SK-N-SH (cell line): Measurements from ENCODE around the gene CSNK2B. TPM values are rescaled to one million over a fixed set of nuclear protein-coding genes. Genes with fewer than 3 reads are reported as not detected.

Experiments used
- CTCF ChIA-PET: fragments of 300-600, 350-600 bp; formaldehyde crosslinking; extraction: SDS; loops from one replicate; lab custom pipeline; 2021; lab: Yijun Ruan, JAX
- POLR2A ChIA-PET: fragments of 350-600 bp; sonication (Branson Sonifier 250); formaldehyde crosslinking; extraction: SDS; loops from one replicate; lab custom pipeline; 2020; ENCODE audit warnings: antibody characterized with exemption, inconsistent platforms; lab: Yijun Ruan, JAX
- DNase-seq: peaks from one replicate; pipeline ENCODE4 v3.0.0; 2012
- H2AFZ ChIP-seq: fragments of 200-600 bp; sonication (generic); 2 replicates; pipeline ENCODE4 v1.8.1; 2016; ENCODE audit warnings: antibody characterized with exemption, mild to moderate bottlenecking, low read depth
- H3F3A ChIP-seq: fragments of 200-600 bp; sonication (generic); replicated peaks from 2 replicates; pipeline ENCODE3; 2016; ENCODE audit warnings: antibody characterized with exemption, mild to moderate bottlenecking; ENCODE audit not compliant: insufficient read depth
- H3K27ac ChIP-seq, 2 experiments: fragments of 200-500 bp in 1 of 2; fragments of 200-600 bp in 1 of 2; sonication (Bioruptor generic) in 1 of 2; sonication (generic), shearing (Covaris generic) in 1 of 2; 2 replicates each; pipeline versions ENCODE4 v1.5.1 to v1.6.1; 2014 to 2016; ENCODE audit warnings: low read depth in 2 of 2, inconsistent platforms in 1 of 2, low read length in 1 of 2, mild to moderate bottlenecking in 1 of 2, mixed read lengths in 1 of 2
- H3K27me3 ChIP-seq: fragments of 200-600 bp; sonication (generic), shearing (Covaris generic); 2 replicates; pipeline ENCODE4 v1.6.1; 2016; ENCODE audit warnings: mixed run types; ENCODE audit not compliant: insufficient read depth
- H3K36me3 ChIP-seq, 2 experiments: fragments of 200-500 bp in 1 of 2; fragments of 200-600 bp in 1 of 2; sonication (Bioruptor generic) in 1 of 2; sonication (generic) in 1 of 2; replicated peaks in 1 of 2; 2 replicates each; pipeline versions ENCODE3 to v1.5.1; 2014 to 2016; ENCODE audit warnings: low read length in 1 of 2, mild to moderate bottlenecking in 1 of 2; ENCODE audit not compliant: insufficient read depth in 2 of 2, control insufficient read depth in 1 of 2
- H3K4me1 ChIP-seq, 2 experiments: fragments of 200-500 bp in 1 of 2; fragments of 200-600 bp in 1 of 2; sonication (Bioruptor generic) in 1 of 2; sonication (generic), shearing (Covaris generic) in 1 of 2; 2 replicates each; pipeline versions ENCODE4 v1.5.1 to v1.6.1; 2014 to 2016; ENCODE audit warnings: low read depth in 1 of 2, low read length in 1 of 2, mixed run types in 1 of 2; ENCODE audit not compliant: insufficient read depth in 2 of 2, control insufficient read depth in 1 of 2
- H3K4me2 ChIP-seq: fragments of 200-600 bp; sonication (generic), shearing (Covaris generic); 2 replicates; pipeline ENCODE4 v1.6.1; 2017; ENCODE audit warnings: mixed run types
- H3K4me3 ChIP-seq, 2 experiments: fragments of 200-500 bp in 1 of 2; fragments of 200-600 bp in 1 of 2; sonication (Bioruptor generic) in 1 of 2; sonication (generic), shearing (Covaris generic) in 1 of 2; 2 replicates each; pipeline versions ENCODE4 v1.5.1 to v1.8.1; 2014 to 2016; ENCODE audit warnings: low read depth in 2 of 2, inconsistent platforms in 1 of 2, low read length in 1 of 2, mild to moderate bottlenecking in 1 of 2, mixed read lengths in 1 of 2, moderate library complexity in 1 of 2
- H3K79me2 ChIP-seq: fragments of 200-600 bp; sonication (generic); 2 replicates; pipeline ENCODE4 v1.8.1; 2017; ENCODE audit warnings: mild to moderate bottlenecking; ENCODE audit not compliant: insufficient read depth
- H3K9ac ChIP-seq: fragments of 200-600 bp; sonication (generic); 2 replicates; pipeline ENCODE4 v1.6.1; 2017; ENCODE audit warnings: mixed run types
- H3K9me2 ChIP-seq: fragments of 200-600 bp; sonication (generic); 2 replicates; pipeline ENCODE4 v1.6.1; 2017; ENCODE audit warnings: mixed run types
- H3K9me3 ChIP-seq: fragments of 200-600 bp; sonication (generic); 2 replicates; pipeline ENCODE4 v1.6.1; 2017; ENCODE audit warnings: mixed run types, mild to moderate bottlenecking, moderate library complexity
- H4K20me1 ChIP-seq: fragments of 200-600 bp; sonication (generic); 2 replicates; pipeline ENCODE4 v1.6.1; 2017; ENCODE audit warnings: mild to moderate bottlenecking, mixed run types; ENCODE audit not compliant: insufficient read depth
- CHD2 ChIP-seq: fragments of 150-350 bp; IDR thresholded peaks from 2 replicates; pipeline ENCODE4 v1.6.1; 2018; ENCODE audit warnings: low read length; ENCODE audit not compliant: partially characterized antibody
- MEF2A ChIP-seq: IDR thresholded peaks from 2 replicates; pipeline ENCODE4 v1.4.0; 2012; ENCODE audit warnings: low read depth, borderline replicate concordance
- NFIC ChIP-seq: IDR thresholded peaks from 2 replicates; pipeline ENCODE4 v1.4.0; 2012; ENCODE audit warnings: borderline replicate concordance
- PBX3 ChIP-seq: IDR thresholded peaks from 2 replicates; pipeline ENCODE4; 2012
- RCOR1 ChIP-seq: fragments of 150-350 bp; IDR thresholded peaks from 2 replicates; pipeline ENCODE4 v1.6.1; 2017; ENCODE audit warnings: antibody characterized with exemption, low read length
- RXRA ChIP-seq: IDR thresholded peaks from 2 replicates; pipeline ENCODE4 v1.4.0; 2012; ENCODE audit warnings: low read depth, mild to moderate bottlenecking, borderline replicate concordance
- SMC3 ChIP-seq: IDR thresholded peaks from 2 replicates; pipeline ENCODE4 v1.6.1; 2012; ENCODE audit warnings: low read depth, low read length, improper control_type of control experiment
- USF2 ChIP-seq: fragments of 150-350 bp; IDR thresholded peaks from 2 replicates; pipeline ENCODE4 v1.6.1; 2017; ENCODE audit warnings: antibody characterized with exemption, low read length, low read depth, borderline replicate concordance
- WGBS: methylation state at CpG from one replicate; pipeline ENCODE4 v1.1.6; 2017; ENCODE audit warnings: low lambda C conversion rate; 5-methylcytosine and 5-hydroxymethylcytosine counted together
- polyA plus RNA-seq, 3 experiments: library from polyadenylated mRNA; depleted of rRNA; stranded (reverse); fragments of >200 nt; gene quantifications; 2 replicates each; pipeline ENCODE4 v1.2.3, GENCODE V29; 2012
- small RNA-seq, 7 experiments: library from RNA; depleted of rRNA; stranded (forward); fragments of <200 nt; gene quantifications; one replicate each; pipeline ENCODE3, GENCODE V24; 2012
- TF ChIP-seq, protein P1 (sequence below): IDR thresholded peaks from 2 replicates; pipeline ENCODE4 v1.4.0; 2012; ENCODE audit warnings: low read depth, borderline replicate concordance

The CSNK2B gene
- polyA plus RNA-seq, 1 of the 3 experiments (the other 2 are of a cell fraction): 101 TPM

DNA sequence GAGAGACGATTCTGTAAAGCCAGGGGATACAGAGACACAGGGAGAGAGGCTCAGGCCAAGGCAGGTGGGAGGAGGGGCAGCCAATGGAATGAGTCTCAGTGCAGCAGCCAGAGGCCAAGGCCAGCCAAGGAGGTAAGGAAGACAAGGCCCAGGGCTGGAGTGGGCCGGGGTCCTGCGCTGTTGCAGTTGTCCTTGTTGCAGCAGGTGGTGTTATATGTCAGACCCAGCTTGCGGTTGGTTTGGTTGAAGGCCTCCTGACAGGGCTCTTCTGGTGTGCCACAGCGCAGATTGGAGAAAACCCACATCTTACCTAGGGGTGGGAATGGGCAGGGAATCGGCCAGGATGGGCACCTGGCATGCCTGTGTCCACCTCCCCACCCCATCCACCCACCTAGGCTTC, 53.1 kb downstream of the CSNK2B start:
- DNase-seq: no peak
- WGBS: 40% methylated on average over 2 of the region's 6 CpGs
- no peak overlapping the region for H2AFZ ChIP-seq
- TF ChIP-seq CHD2 (no peak), USF2 (no peak), PBX3 (no peak), RXRA (no peak), NFIC (no peak), MEF2A (no peak), RCOR1 (no peak), SMC3 (no peak)
- TF ChIP-seq, protein P1, sequence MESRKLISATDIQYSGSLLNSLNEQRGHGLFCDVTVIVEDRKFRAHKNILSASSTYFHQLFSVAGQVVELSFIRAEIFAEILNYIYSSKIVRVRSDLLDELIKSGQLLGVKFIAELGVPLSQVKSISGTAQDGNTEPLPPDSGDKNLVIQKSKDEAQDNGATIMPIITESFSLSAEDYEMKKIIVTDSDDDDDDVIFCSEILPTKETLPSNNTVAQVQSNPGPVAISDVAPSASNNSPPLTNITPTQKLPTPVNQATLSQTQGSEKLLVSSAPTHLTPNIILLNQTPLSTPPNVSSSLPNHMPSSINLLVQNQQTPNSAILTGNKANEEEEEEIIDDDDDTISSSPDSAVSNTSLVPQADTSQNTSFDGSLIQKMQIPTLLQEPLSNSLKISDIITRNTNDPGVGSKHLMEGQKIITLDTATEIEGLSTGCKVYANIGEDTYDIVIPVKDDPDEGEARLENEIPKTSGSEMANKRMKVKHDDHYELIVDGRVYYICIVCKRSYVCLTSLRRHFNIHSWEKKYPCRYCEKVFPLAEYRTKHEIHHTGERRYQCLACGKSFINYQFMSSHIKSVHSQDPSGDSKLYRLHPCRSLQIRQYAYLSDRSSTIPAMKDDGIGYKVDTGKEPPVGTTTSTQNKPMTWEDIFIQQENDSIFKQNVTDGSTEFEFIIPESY: no peak
- no peaks in the 10 kb centered on the region for H4K20me1 ChIP-seq
- H3K9me3 ChIP-seq: no peaks in the 10 kb centered on the region
- H3K9me2 ChIP-seq: no peaks in the 10 kb centered on the region
- H3K4me2 ChIP-seq: no peak overlapping the region
- ChIA-PET CTCF (interaction anchor here (0.6 to 0.9 kb wide), 2 partner anchors 11 to 71 kb away, joined by 3 to 4 read pairs; partner anchors contain the start of gene DDAH2), POLR2A (interaction anchor here (1.0 kb wide), 1 partner anchor 111 kb away, joined by 3 read pairs; no protein-coding TSS in a partner anchor)
- no peak overlapping the region for H3K9ac ChIP-seq
- H3K36me3 ChIP-seq: no peaks in the 10 kb centered on the region
- peaks cover 3% of the 10 kb centered on the region for H3F3A ChIP-seq
- H3K27ac ChIP-seq: no peak overlapping the region
- H3K4me1 ChIP-seq: no peaks in the 10 kb centered on the region
- no peaks in the 10 kb centered on the region for H3K27me3 ChIP-seq
- no peak overlapping the region for H3K4me3 ChIP-seq
- no peaks in the 10 kb centered on the region for H3K79me2 ChIP-seq

Small RNAs within 50 kb of the gene (small RNA-seq; reads per million reads assigned to genes)
- gene LY6G6D (0 reads per million in 7 experiments), gene MIR4646 (0 reads per million in 7 experiments), gene MIR6832 (0 reads per million in 7 experiments), gene RF00019 (0 reads per million in 7 experiments), gene SNORA38 (3.2 to 85.6 (median 11.3) reads per million in 7 experiments)

Other genes starting within 250 kb of the CSNK2B start
- 9.7 and 9.9 TPM in 2 replicates for gene MICB, start 167.9 kb upstream of the CSNK2B start, polyA plus RNA-seq (2012; rRNA removed)
- not detected in 2 replicates for gene MCCD1, start 137.1 kb upstream of the CSNK2B start, polyA plus RNA-seq (2012; rRNA removed)
- gene DDX39B, start 124.1 kb upstream of the CSNK2B start, polyA plus RNA-seq (2012; rRNA removed): 502 and 556 TPM in 2 replicates
- 13.6 and 15.6 TPM in 2 replicates for gene ATP6V1G2, start 119.5 kb upstream of the CSNK2B start, polyA plus RNA-seq (2012; rRNA removed)
- 14.6 and 17.1 TPM in 2 replicates for gene NFKBIL1, start 118.5 kb upstream of the CSNK2B start, polyA plus RNA-seq (2012; rRNA removed)
- not detected in 2 replicates for gene LTA, start 93.8 kb upstream of the CSNK2B start, polyA plus RNA-seq (2012; rRNA removed)
- not detected in 2 replicates for gene TNF, start 90.5 kb upstream of the CSNK2B start, polyA plus RNA-seq (2012; rRNA removed)
- 0.10 and 0.16 TPM in 2 replicates for gene LTB, start 83.7 kb upstream of the CSNK2B start, polyA plus RNA-seq (2012; rRNA removed)
- gene LST1, start 79.8 kb upstream of the CSNK2B start, polyA plus RNA-seq (2012; rRNA removed): not detected in 2 replicates
- not detected in 2 replicates for gene NCR3, start 73.1 kb upstream of the CSNK2B start, polyA plus RNA-seq (2012; rRNA removed)
- gene AIF1, start 50.8 kb upstream of the CSNK2B start, polyA plus RNA-seq (2012; rRNA removed): not detected in 2 replicates
- 36.1 and 76.1 TPM in 2 replicates for gene PRRC2A, start 45.4 kb upstream of the CSNK2B start, polyA plus RNA-seq (2012; rRNA removed)
- 100 and 220 TPM in 2 replicates for gene BAG6, start 13.4 kb upstream of the CSNK2B start, polyA plus RNA-seq (2012; rRNA removed)
- 6.8 and 7.2 TPM in 2 replicates for gene APOM, start 10.2 kb upstream of the CSNK2B start, polyA plus RNA-seq (2012; rRNA removed)
- gene C6orf47, start 5.3 kb upstream of the CSNK2B start, polyA plus RNA-seq (2012; rRNA removed): 10.3 and 11.5 TPM in 2 replicates
- gene GPANK1, start 1.1 kb upstream of the CSNK2B start, polyA plus RNA-seq (2012; rRNA removed): 18.3 and 19.1 TPM in 2 replicates
- gene LY6G5B, start 3.9 kb downstream of the CSNK2B start, polyA plus RNA-seq (2012; rRNA removed): 12.7 and 20.6 TPM in 2 replicates
- gene LY6G5C, start 15.0 kb downstream of the CSNK2B start, polyA plus RNA-seq (2012; rRNA removed): 0.60 and 1.1 TPM in 2 replicates
- gene ABHD16A, start 37.2 kb downstream of the CSNK2B start, polyA plus RNA-seq (2012; rRNA removed): 49.3 and 52.9 TPM in 2 replicates
- not detected in 2 replicates for gene LY6G6F, start 40.8 kb downstream of the CSNK2B start, polyA plus RNA-seq (2012; rRNA removed)
- gene LY6G6D, start 49.3 kb downstream of the CSNK2B start, polyA plus RNA-seq (2012; rRNA removed): not detected in 2 replicates
- 0.08 TPM in 1 of 2 replicates, not detected in the other for gene LY6G6C, start 55.7 kb downstream of the CSNK2B start, polyA plus RNA-seq (2012; rRNA removed)
- not detected in 2 replicates for gene MPIG6B, start 57.3 kb downstream of the CSNK2B start, polyA plus RNA-seq (2012; rRNA removed)
- 147 and 180 TPM in 2 replicates for gene DDAH2, start 63.2 kb downstream of the CSNK2B start, polyA plus RNA-seq (2012; rRNA removed)
- gene CLIC1, start 70.5 kb downstream of the CSNK2B start, polyA plus RNA-seq (2012; rRNA removed): 520 and 569 TPM in 2 replicates
- 16.0 and 19.5 TPM in 2 replicates for gene MSH5, start 73.9 kb downstream of the CSNK2B start, polyA plus RNA-seq (2012; rRNA removed)
- gene SAPCD1, start 96.6 kb downstream of the CSNK2B start, polyA plus RNA-seq (2012; rRNA removed): 5.9 and 6.3 TPM in 2 replicates
- 0.45 and 0.56 TPM in 2 replicates for gene VWA7, start 111.2 kb downstream of the CSNK2B start, polyA plus RNA-seq (2012; rRNA removed)
- gene VARS1, start 129.7 kb downstream of the CSNK2B start, polyA plus RNA-seq (2012; rRNA removed): 22.2 and 35.1 TPM in 2 replicates
- gene LSM2, start 140.9 kb downstream of the CSNK2B start, polyA plus RNA-seq (2012; rRNA removed): 47.8 and 79.1 TPM in 2 replicates
- gene HSPA1L, start 149.2 kb downstream of the CSNK2B start, polyA plus RNA-seq (2012; rRNA removed): 0.69 and 0.83 TPM in 2 replicates
- gene HSPA1A, start 149.5 kb downstream of the CSNK2B start, polyA plus RNA-seq (2012; rRNA removed): 71.1 and 119 TPM in 2 replicates
- 52.4 and 96.3 TPM in 2 replicates for gene HSPA1B, start 161.7 kb downstream of the CSNK2B start, polyA plus RNA-seq (2012; rRNA removed)
- 42.2 and 43.0 TPM in 2 replicates for gene NEU1, start 196.7 kb downstream of the CSNK2B start, polyA plus RNA-seq (2012; rRNA removed)
- 0.26 and 0.49 TPM in 2 replicates for gene SLC44A4, start 212.9 kb downstream of the CSNK2B start, polyA plus RNA-seq (2012; rRNA removed)
- 50.1 and 72.0 TPM in 2 replicates for gene EHMT2, start 231.6 kb downstream of the CSNK2B start, polyA plus RNA-seq (2012; rRNA removed)
- 8.3 and 8.4 TPM in 2 replicates for gene ZBTB12, start 236.0 kb downstream of the CSNK2B start, polyA plus RNA-seq (2012; rRNA removed)